Measurements from ENCODE around the gene CDH13. TPM values are rescaled to one million over a fixed set of nuclear protein-coding genes. Genes with fewer than 3 reads are reported as not detected.

CDH13 gene
- total and polyA plus RNA-seq, 2 donors (not counting 1 experiment from before 2014, with no cell fraction given) = 27.6 to 96.7 TPM

DNA sequence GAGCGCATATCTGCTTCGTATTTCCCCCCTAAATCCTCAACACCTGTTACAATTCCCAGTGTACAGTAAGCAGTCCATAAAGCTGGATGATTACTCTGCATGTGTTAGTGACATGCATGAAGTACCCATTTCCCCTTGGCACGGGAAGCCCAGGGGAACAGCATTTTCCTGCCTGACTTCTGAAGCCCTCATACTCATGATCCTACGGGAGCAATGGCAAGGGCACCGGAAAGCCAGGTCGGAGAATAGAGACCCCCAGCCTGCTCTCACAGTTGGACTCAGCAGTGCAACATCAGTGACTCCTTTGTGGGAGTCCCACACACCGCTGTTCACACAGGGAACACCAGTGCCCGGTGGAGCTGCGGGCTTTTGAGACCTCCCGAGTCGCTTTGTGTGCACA is 336.9 kb downstream of the CDH13 start:
- Histone ChIP-seq H3K36me3 (ENCODE audit: control insufficient read depth, insufficient read depth, low read length) (no peaks in the 10 kb centered on the region), H3K27ac (ENCODE audit: insufficient read depth, low read length) (no peak overlapping the region), H3K9me3 (ENCODE audit: control insufficient read depth, insufficient read depth, low read depth, low read length) (no peaks in the 10 kb centered on the region), H3K4me2 (ENCODE audit: extremely low read depth, insufficient read depth, low read length) (no peak overlapping the region), H3K79me2 (ENCODE audit: control insufficient read depth, insufficient read depth, low read length) (no peaks in the 10 kb centered on the region), H3K9ac (ENCODE audit: insufficient read depth, low read length) (no peak overlapping the region), H3K4me1 (ENCODE audit: control insufficient read depth, extremely low read depth, insufficient read depth, low read length) (no peaks in the 10 kb centered on the region), H4K20me1 (ENCODE audit: control insufficient read depth, extremely low read depth, insufficient read depth, low read length) (no peaks in the 10 kb centered on the region), H3K4me3 (replicated peaks in 1 of 4; ENCODE audit: control extremely low read depth in 1 of 4, insufficient read depth in 1 of 4, low read depth in 3 of 4, low read length in 4 of 4) (no peak overlapping the region), H3K27me3 (ENCODE audit: control insufficient read depth, insufficient read depth, low read length) (no peaks in the 10 kb centered on the region), H2AFZ (ENCODE audit: low read length) (no peak overlapping the region)
- TF ChIP-seq EZH2 (IDR thresholded peaks at IDR 0.05; ENCODE audit: low read length, missing control alignments) (no peak), CTCF (conservative IDR thresholded peaks at IDR 0.05 in 1 of 2, IDR thresholded peaks at IDR 0.05 in 1 of 2; ENCODE audit: low read depth in 1 of 2, low read length in 2 of 2) (no peak)
- no peak for DNase-seq (ENCODE audit: low read depth in 2 of 2)

DNA sequence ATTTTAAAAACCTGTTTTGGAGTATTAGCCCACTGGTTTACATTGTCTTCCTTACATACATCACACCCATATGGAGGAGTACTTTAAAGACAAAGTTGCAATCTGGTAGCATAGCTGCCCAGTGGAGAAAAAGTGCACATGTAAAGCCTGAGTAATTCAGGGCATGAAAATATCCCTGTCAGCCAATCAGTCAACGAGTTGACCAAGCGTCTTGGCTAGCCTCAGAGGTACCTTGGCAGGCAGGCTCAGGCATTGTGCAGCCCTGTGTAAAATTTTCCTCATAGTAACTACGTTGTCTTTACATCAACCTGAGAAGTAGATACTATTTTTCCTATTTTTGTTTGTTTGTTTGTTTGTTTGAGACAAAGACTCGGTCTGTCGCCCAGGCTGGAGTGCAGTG is 339.0 kb downstream of the CDH13 start:
- DNase-seq (ENCODE audit: low read depth in 2 of 2) = no peak
- Histone ChIP-seq H3K27me3 (ENCODE audit: control insufficient read depth, insufficient read depth, low read length) (no peaks in the 10 kb centered on the region), H3K4me1 (ENCODE audit: control insufficient read depth, extremely low read depth, insufficient read depth, low read length) (no peaks in the 10 kb centered on the region), H4K20me1 (ENCODE audit: control insufficient read depth, extremely low read depth, insufficient read depth, low read length) (no peaks in the 10 kb centered on the region), H2AFZ (ENCODE audit: low read length) (no peak overlapping the region), H3K36me3 (ENCODE audit: control insufficient read depth, insufficient read depth, low read length) (no peaks in the 10 kb centered on the region), H3K27ac (ENCODE audit: insufficient read depth, low read length) (no peak overlapping the region), H3K4me2 (ENCODE audit: extremely low read depth, insufficient read depth, low read length) (no peak overlapping the region), H3K9me3 (ENCODE audit: control insufficient read depth, insufficient read depth, low read depth, low read length) (no peaks in the 10 kb centered on the region), H3K4me3 (replicated peaks in 1 of 4; ENCODE audit: control extremely low read depth in 1 of 4, insufficient read depth in 1 of 4, low read depth in 3 of 4, low read length in 4 of 4) (no peak overlapping the region), H3K79me2 (ENCODE audit: control insufficient read depth, insufficient read depth, low read length) (no peaks in the 10 kb centered on the region), H3K9ac (ENCODE audit: insufficient read depth, low read length) (no peak overlapping the region)
- TF ChIP-seq CTCF (conservative IDR thresholded peaks at IDR 0.05 in 1 of 2, IDR thresholded peaks at IDR 0.05 in 1 of 2; ENCODE audit: low read depth in 1 of 2, low read length in 2 of 2) = no peak
- no peak for TF ChIP-seq EZH2 (IDR thresholded peaks at IDR 0.05; ENCODE audit: low read length, missing control alignments)

DNA sequence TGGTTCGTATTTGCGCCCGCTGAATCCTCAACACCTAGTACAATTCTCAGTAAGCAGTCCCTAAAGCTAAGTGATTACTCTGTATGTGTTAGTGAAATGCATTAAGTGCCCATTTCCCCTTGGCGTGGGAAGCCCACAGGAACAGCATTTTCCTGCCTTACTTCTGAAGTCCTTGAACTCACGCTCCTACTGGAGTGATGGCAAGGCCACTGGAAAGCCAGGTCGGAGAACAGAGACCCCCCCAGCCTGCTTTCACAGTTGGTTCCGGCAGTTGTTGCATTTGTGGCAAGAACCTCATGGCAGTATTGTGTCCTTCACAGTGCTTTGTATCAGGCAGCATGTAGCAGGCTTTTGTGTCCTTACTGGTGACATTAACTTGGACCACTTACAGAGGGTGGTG is 340.7 kb downstream of the CDH13 start:
- Histone ChIP-seq H3K9me3 (ENCODE audit: control insufficient read depth, insufficient read depth, low read depth, low read length) (no peaks in the 10 kb centered on the region), H3K4me1 (ENCODE audit: control insufficient read depth, extremely low read depth, insufficient read depth, low read length) (no peaks in the 10 kb centered on the region)
- TF ChIP-seq EZH2 (IDR thresholded peaks at IDR 0.05; ENCODE audit: low read length, missing control alignments) (no peak), CTCF (conservative IDR thresholded peaks at IDR 0.05 in 1 of 2, IDR thresholded peaks at IDR 0.05 in 1 of 2; ENCODE audit: low read depth in 1 of 2, low read length in 2 of 2) (no peak)

More for the DNA sequence above, 340.7 kb downstream of the CDH13 start:
- Histone ChIP-seq H3K27me3 (ENCODE audit: control insufficient read depth, insufficient read depth, low read length) (no peaks in the 10 kb centered on the region), H3K79me2 (ENCODE audit: control insufficient read depth, insufficient read depth, low read length) (no peaks in the 10 kb centered on the region), H3K27ac (ENCODE audit: insufficient read depth, low read length) (no peak overlapping the region), H2AFZ (ENCODE audit: low read length) (no peak overlapping the region), H3K36me3 (ENCODE audit: control insufficient read depth, insufficient read depth, low read length) (no peaks in the 10 kb centered on the region), H3K4me2 (ENCODE audit: extremely low read depth, insufficient read depth, low read length) (no peak overlapping the region), H3K9ac (ENCODE audit: insufficient read depth, low read length) (no peak overlapping the region), H4K20me1 (ENCODE audit: control insufficient read depth, extremely low read depth, insufficient read depth, low read length) (no peaks in the 10 kb centered on the region), H3K4me3 (replicated peaks in 1 of 4; ENCODE audit: control extremely low read depth in 1 of 4, insufficient read depth in 1 of 4, low read depth in 3 of 4, low read length in 4 of 4) (no peak overlapping the region)
- no peak for DNase-seq (ENCODE audit: low read depth in 2 of 2)

All from fibroblast of lung (primary cell).